Breast epithelium (tissue), 3 donors: Measurements from ENCODE around the gene DUSP3.

Experiments used
- POLR2A ChIP-seq: fragments of 450-650 bp; IDR thresholded peaks from one replicate; pipeline ENCODE4 v1.6.1; 2016; ENCODE audit warnings: antibody characterized with exemption, mild to moderate bottlenecking, moderate library complexity
- TF ChIP-seq, protein P1 (sequence below), 3 donors: fragments of 450-650 bp; IDR thresholded peaks; one replicate each; pipeline ENCODE4 v1.5.1; 2016 to 2017; ENCODE audit warnings: antibody characterized with exemption in 3 of 3, mild to moderate bottlenecking in 3 of 3, moderate library complexity in 3 of 3

DNA sequence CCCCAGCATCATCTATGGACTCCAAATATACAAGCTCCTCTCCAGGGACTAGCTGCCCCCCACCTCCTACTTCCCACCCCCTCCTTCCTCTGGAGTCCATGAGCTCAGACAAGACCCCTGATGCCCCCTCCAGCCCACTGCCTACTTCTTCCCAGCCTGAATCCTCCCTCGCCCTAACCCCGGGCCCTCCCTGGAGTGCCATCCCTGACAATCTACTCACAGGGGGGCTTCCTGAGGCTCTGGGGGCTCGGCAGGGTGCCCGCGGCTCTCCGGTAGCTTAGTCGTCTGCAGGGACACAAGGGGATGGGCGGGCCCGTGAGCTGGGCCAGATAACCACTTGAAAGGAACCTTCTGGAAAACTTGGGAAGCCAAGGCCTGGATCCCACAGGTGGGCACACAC lies 39.0 kb upstream of the DUSP3 start:
- TF ChIP-seq, protein P1, sequence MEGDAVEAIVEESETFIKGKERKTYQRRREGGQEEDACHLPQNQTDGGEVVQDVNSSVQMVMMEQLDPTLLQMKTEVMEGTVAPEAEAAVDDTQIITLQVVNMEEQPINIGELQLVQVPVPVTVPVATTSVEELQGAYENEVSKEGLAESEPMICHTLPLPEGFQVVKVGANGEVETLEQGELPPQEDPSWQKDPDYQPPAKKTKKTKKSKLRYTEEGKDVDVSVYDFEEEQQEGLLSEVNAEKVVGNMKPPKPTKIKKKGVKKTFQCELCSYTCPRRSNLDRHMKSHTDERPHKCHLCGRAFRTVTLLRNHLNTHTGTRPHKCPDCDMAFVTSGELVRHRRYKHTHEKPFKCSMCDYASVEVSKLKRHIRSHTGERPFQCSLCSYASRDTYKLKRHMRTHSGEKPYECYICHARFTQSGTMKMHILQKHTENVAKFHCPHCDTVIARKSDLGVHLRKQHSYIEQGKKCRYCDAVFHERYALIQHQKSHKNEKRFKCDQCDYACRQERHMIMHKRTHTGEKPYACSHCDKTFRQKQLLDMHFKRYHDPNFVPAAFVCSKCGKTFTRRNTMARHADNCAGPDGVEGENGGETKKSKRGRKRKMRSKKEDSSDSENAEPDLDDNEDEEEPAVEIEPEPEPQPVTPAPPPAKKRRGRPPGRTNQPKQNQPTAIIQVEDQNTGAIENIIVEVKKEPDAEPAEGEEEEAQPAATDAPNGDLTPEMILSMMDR (IDR thresholded peaks at IDR 0.05) = no peak
- TF ChIP-seq POLR2A = no peak
